HEK293T (cell line): ENCODE data around the gene RPL31.

Experiments used
- BHLHE40 ChIP-seq: fragments of 450-650 bp; IDR thresholded peaks from 2 replicates; pipeline ENCODE4 v1.6.1; 2016; ENCODE audit warnings: mild to moderate bottlenecking, moderate library complexity, borderline replicate concordance
- ELF4 ChIP-seq: fragments of 450-650 bp; IDR thresholded peaks from 2 replicates; pipeline ENCODE4 v1.6.1; 2017; ENCODE audit warnings: antibody characterized with exemption
- FOXA1 ChIP-seq: fragments of 450-650 bp; IDR thresholded peaks from 2 replicates; pipeline ENCODE4 v1.6.1; 2016; ENCODE audit warnings: mild to moderate bottlenecking
- FOXK2 ChIP-seq: fragments of 450-650 bp; IDR thresholded peaks from 2 replicates; pipeline ENCODE4 v1.6.1; 2016; ENCODE audit warnings: mild to moderate bottlenecking
- FOXM1 ChIP-seq: fragments of 450-650 bp; IDR thresholded peaks from 2 replicates; pipeline ENCODE4 v1.6.1; 2017; ENCODE audit warnings: mild to moderate bottlenecking, borderline replicate concordance
- NFRKB ChIP-seq: fragments of 450-650 bp; IDR thresholded peaks from 2 replicates; pipeline ENCODE4 v1.6.1; 2016; ENCODE audit warnings: mild to moderate bottlenecking, moderate library complexity
- SP1 ChIP-seq: fragments of 450-650 bp; IDR thresholded peaks from 2 replicates; pipeline ENCODE4 v1.6.1; 2017
- TARDBP ChIP-seq: fragments of 450-650 bp; IDR thresholded peaks from 2 replicates; pipeline ENCODE4 v1.6.1; 2016
- TF ChIP-seq, protein P1 (sequence below): fragments of 450-650 bp; IDR thresholded peaks from 2 replicates; pipeline ENCODE4 v1.6.1; 2016

DNA sequence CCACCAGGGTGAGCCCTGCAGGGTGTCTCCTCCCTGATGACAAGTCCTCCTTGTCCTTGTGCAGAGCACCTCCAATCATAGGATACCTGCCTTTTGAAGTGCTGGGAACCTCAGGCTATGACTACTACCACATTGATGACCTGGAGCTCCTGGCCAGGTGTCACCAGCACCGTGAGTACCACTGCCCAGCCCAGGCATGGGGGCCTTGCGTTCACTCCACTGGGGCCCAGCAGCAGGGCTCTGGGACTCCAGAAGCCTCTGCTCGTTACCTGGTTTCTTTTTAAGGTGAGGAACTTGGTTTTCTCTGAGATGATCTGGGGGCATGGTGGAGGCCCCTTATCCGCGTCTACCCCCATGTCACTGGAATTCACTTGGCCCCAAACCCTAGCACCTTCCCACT, 36.5 kb upstream of the RPL31 start:
- TF ChIP-seq ELF4 (no peak), FOXM1 (no peak), SP1 (no peak), BHLHE40 (no peak), NFRKB (no peak), TARDBP (no peak), FOXK2 (no peak), FOXA1 (no peak)
- TF ChIP-seq, protein P1, sequence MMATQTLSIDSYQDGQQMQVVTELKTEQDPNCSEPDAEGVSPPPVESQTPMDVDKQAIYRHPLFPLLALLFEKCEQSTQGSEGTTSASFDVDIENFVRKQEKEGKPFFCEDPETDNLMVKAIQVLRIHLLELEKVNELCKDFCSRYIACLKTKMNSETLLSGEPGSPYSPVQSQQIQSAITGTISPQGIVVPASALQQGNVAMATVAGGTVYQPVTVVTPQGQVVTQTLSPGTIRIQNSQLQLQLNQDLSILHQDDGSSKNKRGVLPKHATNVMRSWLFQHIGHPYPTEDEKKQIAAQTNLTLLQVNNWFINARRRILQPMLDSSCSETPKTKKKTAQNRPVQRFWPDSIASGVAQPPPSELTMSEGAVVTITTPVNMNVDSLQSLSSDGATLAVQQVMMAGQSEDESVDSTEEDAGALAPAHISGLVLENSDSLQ = no peak
